Renal cortical epithelial cell (primary cell): ENCODE data around the gene CTIF. TPM values are rescaled to one million over a fixed set of nuclear protein-coding genes. Genes with fewer than 3 reads are reported as not detected.
A peak's percentile ranks its signal among the peaks of the same experiment; 100 is the strongest.
"Not testable (repeated sequence)": the region's sequence is repeated elsewhere in the genome, so short reads cannot be mapped to it uniquely, and the experiment has no call there.

Experiments
- DNase-seq: peaks from one replicate; pipeline ENCODE4 v3.0.0-alpha.2; 2011; ENCODE audit warnings: low read depth
- total RNA-seq: library from RNA; depleted of rRNA; stranded (reverse); fragments of >200 nt; gene quantifications from 2 replicates; pipeline ENCODE4 v1.2.3, GENCODE V29; 2014

CTIF gene
- total RNA-seq, 1 donor from 2014 or later, result 25.8 TPM

GRCh38 chr18:48706731-48707130 is 167.9 kb downstream of the CTIF start:
- DNase-seq, result no peak

GRCh38 chr18:48707636-48708296 is 168.9 kb downstream of the CTIF start:
- no peak for DNase-seq

GRCh38 chr18:48708807-48709206 is 170.0 kb downstream of the CTIF start:
- DNase-seq, result no peak

GRCh38 chr18:48709371-48710062 is 170.7 kb downstream of the CTIF start:
- DNase-seq, result no peak

- peak; percentile 28 for DNase-seq
Observed at GRCh38 chr18:48711651-48712486, 173.0 kb downstream of the CTIF start.

DNA sequence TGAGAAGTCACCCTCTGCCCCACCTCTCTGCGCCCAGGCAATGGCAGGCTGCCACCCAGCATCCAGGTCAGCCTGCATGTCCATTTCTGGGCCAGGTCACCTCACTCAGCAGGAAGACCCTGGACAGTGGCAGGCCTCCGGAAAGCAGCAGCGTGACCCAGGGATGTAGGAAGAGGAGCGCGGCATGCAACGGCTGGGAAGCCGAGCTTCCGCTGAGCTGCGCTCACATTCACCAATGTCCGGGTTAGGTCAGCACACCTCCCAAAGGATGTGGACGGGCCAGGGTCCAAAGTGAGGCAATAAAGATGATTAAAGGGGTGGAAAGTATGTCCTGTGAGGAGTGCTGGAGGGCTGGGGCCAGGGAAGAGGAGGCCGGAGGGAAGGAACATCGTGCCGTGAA is 174.5 kb downstream of the CTIF start:
- DNase-seq, result no peak

DNA sequence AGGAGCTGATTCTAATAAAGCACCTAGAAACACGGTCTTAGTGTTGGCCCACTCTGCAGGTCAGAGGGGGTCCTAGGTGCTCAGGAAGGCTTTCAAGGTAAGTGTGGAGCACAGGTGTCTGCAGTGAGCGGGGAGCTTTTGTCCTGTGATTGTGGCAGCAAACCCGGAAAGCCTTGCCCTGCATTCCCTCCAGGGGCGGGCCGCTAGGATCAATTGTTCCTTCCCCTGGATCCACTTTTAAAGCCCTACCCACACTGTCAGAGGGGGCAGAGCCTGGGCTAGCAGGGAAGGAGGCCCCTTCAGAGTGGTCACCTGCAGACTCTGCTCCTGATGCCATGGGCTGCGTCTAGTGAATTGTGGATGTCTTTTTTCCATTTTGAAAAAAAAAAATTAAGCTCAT is 176.0 kb downstream of the CTIF start:
- no peak for DNase-seq

- no peak for DNase-seq
Observed at GRCh38 chr18:48715711-48716361, 177.0 kb downstream of the CTIF start.

DNA sequence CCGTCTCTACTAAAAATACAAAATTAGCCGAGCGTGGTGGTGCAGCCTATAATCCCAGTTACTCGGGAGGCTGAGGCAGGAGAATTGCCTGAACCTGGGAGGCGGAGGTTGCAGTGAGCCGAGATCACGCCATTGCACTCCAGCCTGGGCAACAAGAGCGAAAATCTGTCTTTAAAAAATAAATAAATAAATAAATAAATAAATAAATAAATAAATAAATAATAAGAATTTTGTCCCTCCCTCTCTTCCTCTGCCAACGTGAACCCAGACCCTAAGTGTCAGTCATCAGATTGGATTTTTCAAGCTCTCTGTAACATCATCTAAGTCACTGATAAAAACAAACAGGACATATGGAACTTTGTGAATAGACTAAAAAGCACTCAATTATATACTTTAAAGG is 178.4 kb downstream of the CTIF start:
- not testable (repeated sequence) for DNase-seq

DNA sequence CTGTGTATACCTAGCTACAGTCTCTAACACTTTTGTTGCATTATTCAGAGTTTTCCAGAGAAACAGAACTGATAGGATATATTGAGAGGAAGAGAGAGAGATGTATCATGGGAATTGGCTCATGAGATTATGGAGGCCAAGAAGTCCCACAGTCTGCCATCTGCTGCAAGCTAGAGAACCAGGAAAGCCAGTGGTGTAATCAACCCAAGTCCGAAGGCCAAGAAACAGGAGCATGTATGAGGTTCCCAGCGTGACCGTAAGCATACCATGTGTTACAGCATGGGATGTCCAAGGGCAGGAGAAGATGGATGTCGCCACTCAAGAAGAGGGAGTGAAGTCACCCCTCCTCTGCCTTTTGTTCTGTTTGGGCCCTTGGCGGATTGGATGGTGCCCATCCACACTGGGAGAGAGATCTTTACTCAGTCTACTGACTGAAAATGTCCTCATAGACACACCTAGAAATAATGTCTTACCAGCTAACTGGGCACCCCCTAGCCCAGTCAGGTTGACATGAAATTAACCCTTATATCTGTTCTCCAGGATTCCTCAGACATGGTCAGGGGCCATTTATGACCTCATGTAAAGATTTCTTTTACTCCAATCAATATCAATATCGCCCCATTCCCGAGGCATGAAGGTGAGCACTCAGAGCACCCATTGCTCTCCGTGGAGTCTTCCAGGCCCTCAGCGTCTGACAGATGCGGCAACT is 179.6 kb downstream of the CTIF start:
- no peak for DNase-seq

- DNase-seq, result no peak
Observed at GRCh38 chr18:48719388-48719787, 180.6 kb downstream of the CTIF start.

GRCh38 chr18:48719974-48720654 is 181.3 kb downstream of the CTIF start:
- DNase-seq, result no peak

DNA sequence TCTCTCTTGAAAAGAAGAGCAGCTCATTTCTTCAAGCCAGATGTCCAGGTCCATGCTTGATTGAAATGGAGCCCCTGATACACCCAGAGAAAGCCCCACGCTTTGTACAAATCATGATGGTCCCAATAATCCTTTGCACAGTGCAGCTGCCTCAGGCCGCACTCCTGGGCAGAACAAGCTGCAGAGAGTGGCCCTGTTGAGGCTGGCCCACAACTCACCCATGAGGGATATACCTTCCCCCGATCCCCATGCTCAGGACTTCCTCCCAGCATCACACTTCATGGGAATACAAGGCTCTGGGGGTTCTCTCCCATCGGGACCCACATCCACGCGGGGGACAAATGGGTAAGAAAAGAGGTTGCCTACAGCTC is 181.8 kb downstream of the CTIF start:
- DNase-seq, result no peak

GRCh38 chr18:48721312-48721711 is 182.5 kb downstream of the CTIF start:
- DNase-seq, result no peak

GRCh38 chr18:48723016-48723415 is 184.2 kb downstream of the CTIF start:
- no peak for DNase-seq

- no peak for DNase-seq
Observed at GRCh38 chr18:48723837-48724236, 185.0 kb downstream of the CTIF start.

- DNase-seq, result no peak
Observed at GRCh38 chr18:48724442-48724841, 185.6 kb downstream of the CTIF start.

DNA sequence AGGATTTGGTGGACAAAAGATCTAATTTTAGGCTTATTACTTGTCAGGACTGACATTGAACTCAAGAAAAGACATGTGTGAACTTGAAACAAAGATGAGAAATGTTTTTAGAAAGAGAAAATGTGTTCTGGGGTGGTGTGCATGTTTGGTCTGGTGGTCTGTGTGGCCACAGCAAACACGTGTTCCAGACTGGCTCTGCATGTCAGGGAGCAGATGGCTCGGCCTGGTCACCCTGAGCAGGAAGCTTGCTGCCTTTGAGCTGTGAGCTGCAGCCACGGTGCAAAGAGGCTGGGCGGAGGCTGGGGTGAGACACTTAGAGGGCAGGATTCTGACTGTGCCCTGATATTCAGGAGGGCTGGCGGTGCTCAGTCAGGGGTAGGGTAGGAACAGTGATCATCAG is 186.1 kb downstream of the CTIF start:
- DNase-seq, result no peak

DNA sequence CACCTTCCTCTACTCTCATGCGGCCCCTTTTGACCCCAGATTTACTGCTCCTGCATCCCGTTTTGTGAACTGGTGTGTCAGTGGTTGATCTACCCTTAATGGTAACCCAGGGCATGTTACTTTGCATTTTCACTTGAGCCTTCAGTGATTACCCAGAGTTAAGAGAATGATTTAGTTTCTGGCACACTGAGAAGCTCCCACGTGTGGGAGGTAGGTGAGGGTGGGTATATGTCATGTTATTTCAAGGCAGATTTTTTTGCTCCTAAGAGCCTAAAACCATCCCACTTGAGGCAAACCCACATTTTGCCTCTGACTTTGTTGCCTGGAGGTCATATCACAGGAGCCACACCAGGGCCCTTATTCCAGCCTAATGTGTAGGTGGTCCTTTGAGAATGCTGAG is 186.7 kb downstream of the CTIF start:
- no peak for DNase-seq

- no peak for DNase-seq
Observed at GRCh38 chr18:48727681-48728080, 188.8 kb downstream of the CTIF start.

- DNase-seq, result peak; percentile 16
Observed at GRCh38 chr18:48728204-48728833, 189.5 kb downstream of the CTIF start.
